K562 (cell line): ENCODE measurements around the gene CHD2. TPM values are rescaled to one million over a fixed set of nuclear protein-coding genes. Genes with fewer than 3 reads are reported as not detected.

Experiments used
- E2F8 ChIP-seq: fragments of 450-650 bp; IDR thresholded peaks from 2 replicates; pipeline ENCODE4 v1.7.1; 2018; ENCODE audit warnings: mild to moderate bottlenecking, low read depth; ENCODE audit not compliant: partially characterized antibody
- GTF2A2 ChIP-seq: IDR thresholded peaks from 2 replicates; pipeline ENCODE4 v1.6.1; 2016; ENCODE audit warnings: mild to moderate bottlenecking, missing genetic modification characterization, missing compliant biosample characterization
- HMGXB4 ChIP-seq: sonication (generic); formaldehyde crosslinking; IDR thresholded peaks from 2 replicates; pipeline ENCODE4 v1.8.1; 2023; ENCODE audit warnings: mild to moderate bottlenecking, missing genetic modification reagents
- MAZ ChIP-seq, 2 experiments: fragments of 450-650 bp in 1 of 2; sonication (generic) in 1 of 2; formaldehyde crosslinking; IDR thresholded peaks in 1 of 2; conservative IDR thresholded peaks in 1 of 2; 2 replicates each; pipeline versions ENCODE4 v1.4.0 to v1.5.0; 2020; ENCODE audit warnings: mild to moderate bottlenecking in 1 of 2, missing genetic modification reagents in 1 of 2
- NR4A1 ChIP-seq, 2 experiments: fragments of 250-450 bp in 1 of 2; fragments of 450-650 bp in 1 of 2; sonication (Bioruptor Pico) in 1 of 2; IDR thresholded peaks; 2 replicates each; pipeline versions ENCODE4 v1.4.0 to v1.6.1; 2016 to 2020; ENCODE audit warnings: mild to moderate bottlenecking in 2 of 2, missing compliant biosample characterization in 1 of 2, missing genetic modification characterization in 1 of 2, moderate library complexity in 1 of 2
- PCBP1 ChIP-seq: fragments of 200-400 bp; formaldehyde crosslinking; IDR thresholded peaks from 2 replicates; pipeline ENCODE4 v1.6.1; 2018; ENCODE audit warnings: mild to moderate bottlenecking, low read depth, low read length; ENCODE audit not compliant: poor library complexity, severe bottlenecking
- RBM25 ChIP-seq: fragments of 200-400 bp; formaldehyde crosslinking; IDR thresholded peaks from 2 replicates; pipeline ENCODE4 v1.6.1; 2018; ENCODE audit warnings: low read length, low read depth, moderate library complexity; ENCODE audit not compliant: severe bottlenecking
- RHOXF2B ChIP-seq: fragments of 250-450 bp; sonication (Bioruptor Pico); conservative IDR thresholded peaks from 2 replicates; pipeline ENCODE4 v1.5.1; 2021
- STAT5B ChIP-seq: fragments of 250-450 bp; sonication (Bioruptor Pico); IDR thresholded peaks from 2 replicates; pipeline ENCODE4 v1.8.0; 2021; ENCODE audit warnings: mild to moderate bottlenecking, inconsistent platforms
- TAF1 ChIP-seq: IDR thresholded peaks from 2 replicates; pipeline ENCODE4 v1.6.1; 2011; ENCODE audit warnings: mild to moderate bottlenecking, low read length, moderate library complexity; ENCODE audit not compliant: insufficient read depth, control insufficient read depth, severe bottlenecking; ENCODE audit errors: extremely low read depth
- TEAD1 ChIP-seq, 2 experiments: fragments of 450-650 bp in 1 of 2; sonication (generic) in 1 of 2; formaldehyde crosslinking; IDR thresholded peaks; 2 replicates each; pipeline versions ENCODE4 v1.4.0 to v1.8.0; 2020 to 2022; ENCODE audit warnings: mild to moderate bottlenecking in 2 of 2, missing genetic modification reagents in 1 of 2
- THRAP3 ChIP-seq: fragments of 450-650 bp; IDR thresholded peaks from 2 replicates; pipeline ENCODE4 v1.6.1; 2016; ENCODE audit warnings: mild to moderate bottlenecking, inconsistent platforms, borderline replicate concordance
- ZNF197 ChIP-seq: fragments of 200-800 bp; sonication (Bioruptor generic); IDR thresholded peaks from 2 replicates; pipeline ENCODE4 v1.6.1; 2016; ENCODE audit warnings: low read depth, missing genetic modification characterization, missing compliant biosample characterization
- ZNF699 ChIP-seq: fragments of 250-450 bp; sonication (Bioruptor Pico); IDR thresholded peaks from 2 replicates; pipeline ENCODE4 v1.8.0; 2021; ENCODE audit warnings: mild to moderate bottlenecking, moderate library complexity; ENCODE audit not compliant: insufficient replicate concordance
- polyA plus RNA-seq, 8 experiments: library from polyadenylated mRNA; depleted of rRNA in 4 of 8; stranded (reverse) in 5 of 8; unstranded in 3 of 8; fragments of >200 nt; fragmentation: Nextera tagmentation in 2 of 8; fragmentation: Illumina TruSeq in 1 of 8; extraction: Ambion mirVana in 2 of 8; extraction: Trizol in 1 of 8; gene quantifications; 2 replicates each; pipeline versions ENCODE4 v1.2.1 to v1.2.3, GENCODE V29; 2011 to 2014; ENCODE audit warnings: inconsistent platforms in 1 of 8, missing spikeins in 1 of 8
- total RNA-seq, 7 experiments: library from RNA; depleted of rRNA in 6 of 7; stranded (reverse); fragments of >200 nt in 6 of 7; fragmentation: Illumina TruSeq in 2 of 7; extraction: Trizol in 2 of 7; gene quantifications; 2 replicates each; pipeline versions ENCODE4 v1.2.1 to v1.2.3, GENCODE V29; 2011 to 2021; ENCODE audit warnings: low replicate concordance in 1 of 7

The CHD2 gene
- total and polyA plus RNA-seq, 9 of the 15 experiments (the other 6 are each of a cell fraction or from before 2014, with no cell fraction given), result 38.9 to 70.8 (median 56.2) TPM

GRCh38 chr15:92878593-92879053, 21.5 kb upstream of the CHD2 start (continued):
- TF ChIP-seq HMGXB4 (CRISPR knock-in tag) (no peak), TEAD1 (CRISPR knock-in tag; IDR thresholded peaks at IDR 0.05) (no peak), GTF2A2 (tag) (no peak), ZNF699 (CRISPR knock-in tag) (no peak), E2F8 (no peak), ZNF197 (no peak), NR4A1 (CRISPR knock-in tag; IDR thresholded peaks at IDR 0.05) (no peak), NR4A1 (tag; IDR thresholded peaks at IDR 0.05) (no peak), RBM25 (no peak), THRAP3 (no peak), MAZ (CRISPR knock-in tag; conservative IDR thresholded peaks at IDR 0.05 in 1 of 2, IDR thresholded peaks at IDR 0.05 in 1 of 2) (no peak), RHOXF2B (CRISPR knock-in tag) (no peak), PCBP1 (no peak), TAF1 (no peak), STAT5B (CRISPR knock-in tag) (no peak)
